Measurements from ENCODE around the gene PRR19.
"Not testable (repeated sequence)": the region's sequence is repeated elsewhere in the genome, so short reads cannot be mapped to it uniquely, and the experiment has no call there.

Gene PRR19

GRCh38 chr19:42301646-42302203 is at the start of gene PRR19:
PRR19 (plus strand) TSS chr19:42302132; CDS start chr19:42309585, 7,453 bp downstream.
- no peak for DNase-seq (ENCODE audit: low spot score)

- peak; percentile 42 for DNase-seq (ENCODE audit: low spot score)
Observed at GRCh38 chr19:42252365-42253244, 49.3 kb upstream of the PRR19 start.

- DNase-seq (ENCODE audit: low spot score) = peak; percentile 45
Observed at GRCh38 chr19:42253245-42254088, 48.5 kb upstream of the PRR19 start.

- no peak for DNase-seq (ENCODE audit: low spot score)
Observed at GRCh38 chr19:42254089-42254849, 47.7 kb upstream of the PRR19 start.

- peak; percentile 96 for DNase-seq (ENCODE audit: low spot score)
Observed at GRCh38 chr19:42254850-42255765, 46.8 kb upstream of the PRR19 start, which contains the start of gene ERF. ERF (minus strand) TSS chr19:42255128; CDS start chr19:42254999, 129 bp downstream.

GRCh38 chr19:42255766-42256745 is 45.9 kb upstream of the PRR19 start:
- DNase-seq (ENCODE audit: low spot score) = peak; percentile 37

GRCh38 chr19:42257842-42258241 is 44.1 kb upstream of the PRR19 start:
- DNase-seq (ENCODE audit: low spot score) = not testable (repeated sequence)

GRCh38 chr19:42261763-42262162 is 40.2 kb upstream of the PRR19 start:
- no peak for DNase-seq (ENCODE audit: low spot score)

- DNase-seq (ENCODE audit: low spot score) = not testable (repeated sequence)
Observed at GRCh38 chr19:42266105-42266504, 35.8 kb upstream of the PRR19 start.

GRCh38 chr19:42266928-42267603 is 34.9 kb upstream of the PRR19 start:
- DNase-seq (ENCODE audit: low spot score) = not testable (repeated sequence)

- no peak for DNase-seq (ENCODE audit: low spot score)
Observed at GRCh38 chr19:42267644-42268141, 34.2 kb upstream of the PRR19 start.

- DNase-seq (ENCODE audit: low spot score) = peak; percentile 96
Observed at GRCh38 chr19:42268142-42268703, 33.7 kb upstream of the PRR19 start.

GRCh38 chr19:42268704-42269477 is 33.0 kb upstream of the PRR19 start, which contains the start of gene CIC:
CIC (plus strand) TSS chr19:42269252; CDS start chr19:42271784, 2,532 bp downstream.
- peak; percentile 98 for DNase-seq (ENCODE audit: low spot score)

GRCh38 chr19:42269478-42270345 is 32.2 kb upstream of the PRR19 start:
- DNase-seq (ENCODE audit: low spot score) = no peak

- DNase-seq (ENCODE audit: low spot score) = peak; percentile 80
Observed at GRCh38 chr19:42270346-42271044, 31.4 kb upstream of the PRR19 start.

- DNase-seq (ENCODE audit: low spot score) = no peak
Observed at GRCh38 chr19:42271045-42271419, 30.9 kb upstream of the PRR19 start.
